ENCODE data around the gene PDE4B.
"Not testable (repeated sequence)": the region's sequence is repeated elsewhere in the genome, so short reads cannot be mapped to it uniquely, and the experiment has no call there.

Gene PDE4B

DNA sequence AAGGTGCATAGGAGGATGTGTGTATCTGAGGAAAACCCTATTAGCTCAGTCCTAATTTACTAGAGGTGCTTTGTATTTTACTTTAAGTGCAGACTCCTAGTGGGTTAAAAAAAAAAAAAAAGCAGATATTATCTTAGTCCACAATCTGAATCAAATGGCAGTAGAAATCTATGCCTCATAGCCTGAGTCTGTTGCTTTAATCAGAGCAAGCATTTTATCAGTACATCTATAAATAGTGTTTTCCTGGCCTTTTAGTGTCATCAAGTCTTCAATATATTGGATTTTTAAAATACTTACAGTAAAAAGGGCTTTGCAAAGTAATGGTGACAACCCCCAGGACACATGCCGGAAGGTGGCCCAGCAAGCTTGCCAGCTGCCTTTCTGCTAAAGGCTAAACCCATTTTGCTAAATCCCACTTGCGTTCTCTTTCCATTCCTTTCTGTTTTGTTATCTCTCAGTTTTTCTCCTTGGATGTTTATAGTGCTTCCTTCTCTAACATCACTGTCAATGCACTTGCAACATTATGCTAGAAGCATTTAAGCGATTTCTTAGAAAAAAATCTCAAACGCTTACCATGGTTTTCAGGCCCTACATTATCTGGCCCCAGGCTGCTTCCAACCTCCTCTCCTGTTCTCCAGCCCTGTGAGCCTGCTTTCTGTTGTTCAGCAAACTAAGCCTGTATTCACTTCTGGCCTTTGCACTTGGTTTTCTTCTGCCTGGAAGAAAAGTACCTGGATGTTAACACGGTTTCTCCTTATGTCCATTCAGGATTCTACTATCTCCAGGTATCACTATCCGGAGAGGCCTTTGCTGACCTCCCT lies 206.3 kb downstream of the PDE4B start:
- DNase-seq, result no peak

- DNase-seq, result no peak
These were observed 207.4 kb downstream of the PDE4B start for GRCh38 chr1:66000033-66000637.

- no peak for DNase-seq
These were observed 211.0 kb downstream of the PDE4B start for GRCh38 chr1:66003690-66004089.

DNA sequence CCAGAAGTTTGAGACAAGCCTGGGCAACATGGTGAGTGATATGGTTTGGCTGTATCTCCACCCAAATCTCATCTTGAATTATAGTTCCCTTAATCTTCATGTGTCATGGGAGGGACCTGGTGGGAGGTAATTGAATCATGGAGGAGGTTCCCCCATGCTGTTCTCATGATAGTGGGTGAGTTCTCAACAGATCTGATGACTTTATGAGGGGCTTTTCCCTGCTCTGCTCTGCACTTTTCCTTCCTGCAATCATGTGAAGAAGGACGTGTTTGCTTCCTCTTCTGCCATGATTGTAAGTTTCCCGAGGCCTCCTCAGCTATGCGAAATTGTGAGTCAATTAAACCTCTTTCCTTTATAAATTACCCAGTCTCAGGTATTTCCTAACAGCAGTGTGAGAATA lies 213.8 kb downstream of the PDE4B start:
- DNase-seq, result not testable (repeated sequence)

DNA sequence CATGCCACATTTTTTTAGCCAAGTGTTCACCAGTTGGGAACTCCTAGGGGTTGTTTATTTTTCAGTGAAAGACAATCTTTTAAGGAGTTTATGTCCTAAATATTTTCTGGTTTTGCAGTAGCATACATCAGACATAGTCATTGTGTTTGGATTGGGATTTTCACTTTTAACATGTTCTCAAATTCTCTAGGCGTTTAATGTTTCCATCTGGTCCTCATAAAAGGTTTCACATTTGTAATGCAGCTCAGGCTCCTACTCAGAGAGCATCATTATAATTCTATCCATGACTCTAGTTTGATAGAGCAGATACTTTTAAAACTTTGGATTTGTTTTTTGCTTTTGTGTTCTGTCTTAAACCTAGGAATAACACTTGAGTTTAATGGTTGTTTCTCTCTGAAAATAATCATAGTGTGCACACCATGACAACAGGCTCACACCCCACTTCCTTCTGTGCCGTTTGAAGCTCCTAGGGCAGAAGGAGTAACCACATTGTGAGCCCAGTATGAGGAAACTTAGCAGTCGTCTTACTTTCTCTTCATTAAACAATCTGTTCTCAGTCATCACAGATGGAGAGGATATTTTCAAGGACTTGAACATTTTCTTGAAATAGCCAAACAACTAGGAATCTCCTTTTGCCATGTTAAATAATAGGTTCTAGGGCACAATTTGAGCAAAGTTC lies 219.6 kb downstream of the PDE4B start:
- DNase-seq, result no peak

DNA sequence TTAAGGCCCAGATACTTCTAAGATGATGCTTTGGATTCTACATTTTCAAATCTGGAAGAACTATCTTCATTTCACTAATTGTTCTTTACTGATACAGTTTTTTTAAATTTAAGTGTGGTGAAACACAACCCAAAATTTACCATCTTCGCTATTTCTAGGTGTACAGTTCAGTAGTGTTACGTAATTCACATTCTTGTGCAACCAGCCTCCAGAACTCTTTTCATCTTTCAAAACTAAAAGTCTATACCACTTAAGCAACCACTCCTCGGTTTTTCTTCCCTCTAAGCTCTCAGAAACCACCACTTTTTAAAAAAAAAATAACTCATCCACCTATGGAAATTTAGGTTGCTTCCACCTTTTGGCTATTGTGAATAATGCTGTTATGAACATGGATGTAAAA lies 220.7 kb downstream of the PDE4B start:
- no peak for DNase-seq

DNA sequence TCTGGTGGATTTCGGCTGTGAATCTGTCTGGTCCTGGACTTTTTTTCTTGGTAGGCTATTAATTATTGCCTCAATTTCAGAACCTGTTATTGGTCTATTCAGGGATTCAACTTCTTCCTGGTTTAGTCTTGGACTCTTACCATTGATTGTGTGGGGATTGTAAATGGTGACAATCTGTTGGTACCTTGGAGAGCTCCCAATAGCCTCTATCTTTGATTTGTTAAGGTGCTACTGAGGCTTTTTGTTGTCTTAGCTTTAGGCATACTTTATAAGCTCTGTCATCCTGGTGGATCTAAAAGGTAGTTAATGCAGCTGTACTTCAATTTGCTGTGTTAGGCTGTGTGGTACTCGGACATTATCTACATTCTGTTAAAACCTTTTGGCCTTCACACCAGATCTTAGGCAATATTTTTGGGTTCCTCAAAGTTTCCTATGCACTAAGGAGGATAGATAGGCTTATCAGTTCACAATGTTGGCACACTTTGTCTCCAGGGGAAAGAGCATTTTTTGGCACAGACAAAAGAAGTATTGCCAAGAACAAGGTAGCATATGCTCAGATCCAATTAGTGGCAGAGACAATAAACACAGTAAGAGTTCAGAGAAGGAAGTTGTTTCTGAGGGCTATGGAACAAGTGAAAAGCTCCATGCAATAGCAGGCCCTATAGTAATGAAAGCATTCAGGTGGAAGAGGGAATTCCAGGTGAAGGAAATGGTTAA lies 230.4 kb downstream of the PDE4B start:
- no peak for DNase-seq

DNA sequence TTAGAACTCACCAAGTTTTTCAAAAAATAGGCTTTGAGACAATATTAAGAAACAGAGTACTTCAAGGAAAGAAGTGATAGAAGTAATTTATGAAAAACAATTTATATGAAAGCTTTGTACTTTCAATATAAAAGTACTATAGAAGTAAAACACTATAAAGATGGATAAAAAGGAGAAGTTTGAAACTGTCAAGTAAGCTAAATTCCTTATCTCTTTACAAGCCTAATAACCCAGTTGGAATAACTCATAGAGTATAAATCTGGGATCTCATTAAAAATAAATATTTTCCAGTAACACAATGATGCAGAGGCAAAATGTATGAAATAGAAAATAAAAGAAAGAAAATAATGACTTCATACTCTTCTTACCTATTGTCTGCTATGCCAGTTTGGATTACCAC lies 232.5 kb downstream of the PDE4B start:
- no peak for DNase-seq

DNA sequence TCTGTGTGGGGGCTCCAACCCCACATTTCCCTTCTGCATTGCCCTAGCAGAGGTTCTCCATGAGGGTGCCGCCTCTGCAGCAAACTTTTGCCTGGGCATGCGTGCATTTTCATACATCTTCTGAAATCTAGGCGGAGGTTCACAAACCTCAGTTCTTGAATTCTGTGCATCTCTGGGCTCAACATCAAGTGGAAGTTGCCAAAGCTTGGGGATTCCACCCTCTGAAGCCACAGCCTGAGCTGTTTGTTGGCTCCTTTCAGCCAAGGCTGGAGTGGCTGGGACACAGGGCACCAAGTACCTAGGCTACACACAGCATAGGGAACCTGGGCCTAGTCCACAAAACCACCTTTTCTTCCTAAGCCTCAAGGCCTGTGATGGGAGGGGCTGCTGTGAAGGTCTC lies 235.3 kb downstream of the PDE4B start:
- no peak for DNase-seq

DNA sequence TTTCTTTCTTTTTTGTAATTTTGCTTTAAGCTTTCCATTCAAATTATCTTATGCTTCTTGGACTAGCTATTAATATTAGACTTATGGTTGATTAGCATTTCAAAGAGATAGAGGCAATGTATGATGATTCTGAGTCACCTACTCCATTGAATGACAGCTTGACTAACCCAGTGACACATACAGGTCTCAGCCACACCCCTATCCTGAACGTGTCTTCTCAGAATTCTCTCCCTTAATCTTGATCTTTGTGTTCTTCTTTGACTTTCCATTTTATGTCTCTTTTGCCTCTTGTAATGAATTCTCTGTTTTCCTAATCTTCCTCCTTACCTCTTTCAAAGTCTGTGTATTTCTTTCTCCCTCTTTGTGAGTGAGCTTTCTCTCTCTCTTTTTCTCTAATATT lies 241.1 kb downstream of the PDE4B start:
- DNase-seq, result no peak

- no peak for DNase-seq
These were observed 243.0 kb downstream of the PDE4B start for GRCh38 chr1:66035616-66036245.

- DNase-seq, result no peak
These were observed 249.0 kb downstream of the PDE4B start for GRCh38 chr1:66041654-66042053.

DNA sequence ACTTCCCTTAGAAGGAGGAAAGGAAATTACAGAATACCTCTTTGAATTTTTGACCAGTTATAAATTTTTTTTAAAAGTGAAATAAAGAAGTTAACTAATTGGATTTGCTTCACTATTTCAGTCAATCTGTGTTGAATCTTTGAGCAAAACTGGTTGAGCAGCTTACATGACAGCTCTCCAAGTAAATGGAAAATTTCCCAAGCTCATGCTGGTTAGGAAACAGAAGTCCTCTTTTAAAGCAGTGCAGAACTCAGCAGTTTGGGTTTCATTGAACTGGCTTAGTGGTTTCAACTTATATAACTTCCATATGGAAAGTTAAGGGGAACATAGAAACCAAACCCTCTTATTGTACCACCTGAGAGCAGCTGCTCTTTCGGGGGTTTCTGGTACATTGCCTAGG lies 250.5 kb downstream of the PDE4B start:
- no peak for DNase-seq

GRCh38 chr1:66044912-66045311 lies 252.2 kb downstream of the PDE4B start:
- no peak for DNase-seq

DNA sequence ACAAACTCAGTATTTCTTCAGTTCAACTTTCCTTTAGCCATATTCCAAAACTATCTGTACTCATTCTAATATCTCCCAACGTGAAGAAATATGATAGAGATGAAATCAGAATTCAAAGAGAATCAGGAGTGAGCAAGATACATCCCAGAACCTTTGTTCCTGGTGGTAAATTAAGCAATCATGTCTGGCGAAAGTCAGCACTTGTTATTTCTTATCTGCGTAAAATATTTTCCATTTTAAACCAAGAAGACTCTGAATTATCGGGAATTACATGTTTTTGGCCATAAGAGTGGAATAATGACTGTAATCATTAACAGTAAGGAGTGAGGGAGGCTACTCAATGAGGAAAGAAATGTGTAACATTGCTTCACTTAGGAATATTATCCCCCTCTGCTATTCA lies 253.7 kb downstream of the PDE4B start:
- DNase-seq, result no peak

GRCh38 chr1:66048011-66048410 lies 255.3 kb downstream of the PDE4B start:
- no peak for DNase-seq

- DNase-seq, result no peak
These were observed 257.4 kb downstream of the PDE4B start for GRCh38 chr1:66050123-66050522.

GRCh38 chr1:66050633-66051032 lies 257.9 kb downstream of the PDE4B start:
- no peak for DNase-seq

DNA sequence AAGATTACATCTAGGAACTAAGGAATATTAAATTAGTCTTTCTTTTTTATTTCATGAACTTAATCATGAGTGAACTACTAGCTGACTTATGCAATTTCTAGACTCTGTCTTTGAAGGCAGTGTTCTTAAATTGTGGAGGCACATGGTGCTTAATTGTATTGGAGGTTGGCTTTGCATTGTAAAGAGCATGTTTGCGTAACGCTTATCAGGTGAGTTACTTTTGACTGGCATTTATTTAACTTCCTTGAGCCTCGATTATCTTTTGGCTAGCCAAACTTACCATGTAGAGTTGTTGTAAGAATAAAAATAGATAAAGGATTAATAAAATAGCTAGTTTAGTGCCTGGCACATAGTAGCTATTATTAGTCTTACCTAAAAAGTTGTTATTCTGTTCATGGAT lies 262.4 kb downstream of the PDE4B start:
- DNase-seq, result no peak

DNA sequence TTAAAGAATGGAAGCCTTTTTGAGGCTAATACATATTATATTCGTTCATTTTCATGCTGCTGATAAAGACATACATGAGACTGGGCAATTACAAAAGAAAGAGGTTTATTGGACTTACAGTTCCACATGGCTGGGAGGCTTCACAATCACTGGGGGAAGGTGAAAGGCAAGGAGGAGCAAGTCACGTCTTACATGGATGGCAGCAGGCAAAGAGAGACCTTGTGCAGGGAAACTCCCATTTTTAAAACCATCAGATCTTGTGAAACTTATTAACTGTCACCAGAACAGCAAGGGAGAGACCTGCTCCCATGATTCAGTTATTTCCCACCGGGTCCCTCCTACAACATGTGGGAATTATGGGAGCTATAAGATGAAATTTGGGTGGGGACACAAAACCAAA lies 264.8 kb downstream of the PDE4B start:
- DNase-seq, result not testable (repeated sequence)

DNA sequence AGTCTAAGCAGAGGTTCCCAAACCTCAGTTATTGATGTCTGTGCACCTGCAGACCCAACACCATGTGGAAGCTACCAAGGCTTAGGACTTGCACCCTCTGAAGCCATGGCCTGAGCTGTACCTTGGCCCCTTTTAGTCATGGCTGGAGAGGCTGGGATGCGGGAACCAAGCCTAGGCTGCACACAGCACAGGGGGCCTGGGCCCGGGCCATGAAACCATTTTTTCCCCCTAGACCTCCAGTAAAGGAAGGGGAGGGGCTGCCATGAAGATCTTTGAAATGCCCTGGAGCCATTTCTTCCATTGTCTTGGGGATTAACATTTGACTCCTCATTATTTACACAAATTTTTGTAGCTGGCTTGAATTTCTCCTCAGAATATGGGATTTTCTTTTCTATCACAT lies 265.9 kb downstream of the PDE4B start:
- no peak for DNase-seq

DNA sequence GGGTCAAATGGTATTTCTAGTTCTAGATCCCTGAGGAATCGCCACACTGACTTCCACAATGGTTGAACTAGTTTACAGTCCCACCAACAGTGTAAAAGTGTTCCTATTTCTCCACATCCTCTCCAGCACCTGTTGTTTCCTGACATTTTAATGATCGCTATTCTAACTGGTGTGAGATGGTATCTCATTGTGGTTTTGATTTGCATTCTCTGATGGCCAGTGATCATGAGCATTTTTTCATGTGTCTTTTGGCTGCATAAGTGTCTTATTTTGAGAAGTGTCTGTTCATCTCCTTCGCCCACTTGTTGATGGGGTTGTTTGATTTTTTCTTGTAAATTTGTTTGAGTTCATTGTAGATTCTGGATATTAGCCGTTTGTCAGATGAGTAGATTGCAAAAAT lies 274.5 kb downstream of the PDE4B start:
- not testable (repeated sequence) for DNase-seq
